KMS-11 (cell line): ENCODE data around the gene PPP2R3A.

Experiments
- H2AFZ ChIP-seq: fragments of 200-600 bp; sonication (generic); 2 replicates; pipeline ENCODE4 v1.6.1; 2016; ENCODE audit warnings: antibody characterized with exemption, mixed run types, low read depth
- H3K27ac ChIP-seq: fragments of 200-600 bp; sonication (generic); 2 replicates; pipeline ENCODE4 v1.6.1; 2016; ENCODE audit warnings: mild to moderate bottlenecking, mixed run types
- H3K27me3 ChIP-seq: fragments of 200-600 bp; sonication (generic); 2 replicates; pipeline ENCODE4 v1.6.1; 2017; ENCODE audit warnings: mild to moderate bottlenecking, low read depth, mixed run types, moderate library complexity; ENCODE audit not compliant: insufficient read depth
- H3K36me3 ChIP-seq: fragments of 200-600 bp; sonication (generic); 2 replicates; pipeline ENCODE4 v1.6.1; 2017; ENCODE audit warnings: mild to moderate bottlenecking, mixed run types; ENCODE audit not compliant: insufficient read depth
- H3K4me1 ChIP-seq: fragments of 200-600 bp; sonication (generic); 2 replicates; pipeline ENCODE4 v1.6.1; 2016; ENCODE audit warnings: mild to moderate bottlenecking, low read depth, mixed run types; ENCODE audit not compliant: poor library complexity, severe bottlenecking
- H3K4me2 ChIP-seq: fragments of 200-600 bp; sonication (generic); 2 replicates; pipeline ENCODE4 v1.7.0; 2016; ENCODE audit warnings: mild to moderate bottlenecking, mixed run types
- H3K4me3 ChIP-seq: fragments of 200-600 bp; sonication (generic); IDR thresholded peaks from 2 replicates; pipeline ENCODE4 v1.6.1; 2017; ENCODE audit warnings: low read depth, low read length, mixed read lengths; ENCODE audit not compliant: insufficient read depth
- H3K79me2 ChIP-seq: fragments of 200-600 bp; sonication (generic); 2 replicates; pipeline ENCODE4 v1.6.1; 2016; ENCODE audit warnings: low read depth, mixed run types; ENCODE audit not compliant: insufficient read depth
- H3K9ac ChIP-seq: fragments of 200-600 bp; sonication (generic); 2 replicates; pipeline ENCODE4 v1.6.1; 2016; ENCODE audit warnings: mild to moderate bottlenecking, mixed run types
- H4K20me1 ChIP-seq: fragments of 200-600 bp; sonication (generic); 2 replicates; pipeline ENCODE4 v1.6.1; 2016; ENCODE audit warnings: mild to moderate bottlenecking, mixed run types; ENCODE audit not compliant: insufficient read depth
- CTCF ChIP-seq: fragments of 200-600 bp; sonication (generic); conservative IDR thresholded peaks from 2 replicates; pipeline ENCODE4 v1.6.1; 2017; ENCODE audit warnings: low read depth, mild to moderate bottlenecking, antibody characterized with exemption, low read length, moderate library complexity, mixed read lengths

PPP2R3A gene

GRCh38 chr3:136135039-136135802 lies 169.7 kb downstream of the PPP2R3A start:
- H3K9ac ChIP-seq: no peak overlapping the region
- peak overlapping the region; percentile 14; the same call in 1 of the 2 replicates for H3K4me2 ChIP-seq
- H4K20me1 ChIP-seq: no peaks in the 10 kb centered on the region
- H2AFZ ChIP-seq: no peak overlapping the region
- H3K27ac ChIP-seq: no peak overlapping the region; the same call in 1 of the 2 replicates
- H3K4me3 ChIP-seq: no peak overlapping the region
- no peaks in the 10 kb centered on the region for H3K36me3 ChIP-seq
- no peak for TF ChIP-seq CTCF
- no peaks in the 10 kb centered on the region for H3K27me3 ChIP-seq
- peaks cover 13% of the 10 kb centered on the region for H3K4me1 ChIP-seq
- H3K79me2 ChIP-seq: no peaks in the 10 kb centered on the region; the same call in 1 of the 2 replicates

DNA sequence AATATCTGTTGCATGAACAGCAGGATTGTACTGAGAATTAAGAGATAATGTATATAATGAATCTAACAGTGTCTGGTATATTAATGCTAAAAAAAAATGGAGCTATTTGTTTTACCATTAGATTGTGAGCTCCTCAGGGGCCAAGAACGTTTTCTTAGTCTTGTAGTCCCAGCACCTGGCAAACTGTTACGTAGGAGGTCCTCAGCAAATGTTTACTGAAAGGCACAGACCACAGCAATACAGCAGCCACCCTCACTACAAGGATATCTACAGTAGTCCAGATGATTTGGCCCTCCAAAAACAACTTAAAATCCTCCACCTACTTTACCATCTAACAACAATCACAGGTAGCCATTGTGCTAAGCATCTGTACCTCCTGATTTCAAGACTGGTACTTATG lies 170.9 kb downstream of the PPP2R3A start:
- no peak overlapping the region for H3K4me3 ChIP-seq
- H2AFZ ChIP-seq: no peak overlapping the region
- H4K20me1 ChIP-seq: no peaks in the 10 kb centered on the region
- H3K4me1 ChIP-seq: peaks cover 13% of the 10 kb centered on the region
- no peaks in the 10 kb centered on the region for H3K36me3 ChIP-seq
- no peaks in the 10 kb centered on the region; the same call in 1 of the 2 replicates for H3K79me2 ChIP-seq
- no peaks in the 10 kb centered on the region for H3K27me3 ChIP-seq
- no peak overlapping the region for H3K9ac ChIP-seq
- no peak overlapping the region for H3K4me2 ChIP-seq
- no peak for TF ChIP-seq CTCF
- no peak overlapping the region for H3K27ac ChIP-seq

DNA sequence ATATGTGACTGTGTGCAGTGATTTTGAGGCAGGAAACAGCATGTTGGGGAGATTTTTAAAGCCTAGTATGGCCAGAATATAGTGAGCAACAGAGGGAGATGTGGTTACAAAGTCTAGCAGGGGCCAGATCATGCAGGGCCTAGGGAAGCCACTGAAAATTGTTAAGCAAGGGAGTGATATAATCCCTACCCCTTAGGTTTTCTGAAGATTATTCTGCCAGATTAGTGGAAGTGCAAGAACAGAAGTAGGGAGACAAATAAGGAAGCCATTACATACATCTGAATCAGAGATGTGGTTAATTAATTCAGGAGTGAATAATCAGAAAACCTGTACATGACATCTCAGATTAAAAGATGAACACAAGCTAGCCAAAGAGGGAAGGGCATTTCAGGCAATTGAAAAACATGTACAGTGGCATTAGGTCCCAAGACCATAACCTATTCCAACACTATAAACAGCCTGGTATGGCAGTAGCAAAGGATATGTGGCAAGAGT lies 175.8 kb downstream of the PPP2R3A start:
- H3K27me3 ChIP-seq: no peaks in the 10 kb centered on the region
- no peaks in the 10 kb centered on the region; the same call in 1 of the 2 replicates for H3K79me2 ChIP-seq
- H3K9ac ChIP-seq: no peak overlapping the region
- no peaks in the 10 kb centered on the region; the same call in 1 of the 2 replicates for H4K20me1 ChIP-seq
- no peak for TF ChIP-seq CTCF
- no peaks in the 10 kb centered on the region for H3K36me3 ChIP-seq
- H2AFZ ChIP-seq: no peak overlapping the region
- no peak overlapping the region for H3K4me2 ChIP-seq
- no peaks in the 10 kb centered on the region for H3K4me1 ChIP-seq
- no peak overlapping the region for H3K4me3 ChIP-seq
- no peak overlapping the region for H3K27ac ChIP-seq

DNA sequence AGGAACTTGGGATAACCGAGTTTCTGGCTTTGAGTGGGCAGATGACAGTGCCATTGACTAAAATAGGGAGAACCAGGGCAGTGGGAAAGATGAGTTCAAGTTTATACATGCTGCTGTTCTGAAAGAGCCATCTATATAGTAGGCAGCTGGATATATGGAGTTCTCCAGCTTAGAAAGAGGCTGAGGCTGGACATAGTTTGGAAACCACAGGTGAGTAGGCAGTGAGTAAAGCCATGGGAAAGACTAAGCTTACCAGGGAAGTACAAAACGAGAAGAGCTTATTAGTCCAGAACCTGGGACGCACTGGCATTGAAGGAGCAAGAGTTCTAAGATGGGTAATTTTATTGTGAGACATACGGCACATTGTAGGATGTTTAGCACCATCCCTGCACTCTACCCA lies 176.4 kb downstream of the PPP2R3A start:
- no peak for TF ChIP-seq CTCF

More for the DNA sequence above, 176.4 kb downstream of the PPP2R3A start:
- H4K20me1 ChIP-seq: no peaks in the 10 kb centered on the region; the same call in 1 of the 2 replicates
- no peak overlapping the region for H2AFZ ChIP-seq
- no peak overlapping the region for H3K27ac ChIP-seq
- H3K4me1 ChIP-seq: no peaks in the 10 kb centered on the region
- H3K27me3 ChIP-seq: no peaks in the 10 kb centered on the region
- H3K9ac ChIP-seq: no peak overlapping the region
- no peak overlapping the region for H3K4me3 ChIP-seq
- no peak overlapping the region for H3K4me2 ChIP-seq
- peaks cover under 1% of the 10 kb centered on the region; the same call in 1 of the 2 replicates for H3K79me2 ChIP-seq
- no peaks in the 10 kb centered on the region for H3K36me3 ChIP-seq
